ENCODE data around the gene S100A12. TPM values are rescaled to one million over a fixed set of nuclear protein-coding genes. Genes with fewer than 3 reads are reported as not detected.

S100A12 gene
- polyA plus RNA-seq, 1 of the 3 experiments (the other 2 are of a cell fraction), result not detected

DNA sequence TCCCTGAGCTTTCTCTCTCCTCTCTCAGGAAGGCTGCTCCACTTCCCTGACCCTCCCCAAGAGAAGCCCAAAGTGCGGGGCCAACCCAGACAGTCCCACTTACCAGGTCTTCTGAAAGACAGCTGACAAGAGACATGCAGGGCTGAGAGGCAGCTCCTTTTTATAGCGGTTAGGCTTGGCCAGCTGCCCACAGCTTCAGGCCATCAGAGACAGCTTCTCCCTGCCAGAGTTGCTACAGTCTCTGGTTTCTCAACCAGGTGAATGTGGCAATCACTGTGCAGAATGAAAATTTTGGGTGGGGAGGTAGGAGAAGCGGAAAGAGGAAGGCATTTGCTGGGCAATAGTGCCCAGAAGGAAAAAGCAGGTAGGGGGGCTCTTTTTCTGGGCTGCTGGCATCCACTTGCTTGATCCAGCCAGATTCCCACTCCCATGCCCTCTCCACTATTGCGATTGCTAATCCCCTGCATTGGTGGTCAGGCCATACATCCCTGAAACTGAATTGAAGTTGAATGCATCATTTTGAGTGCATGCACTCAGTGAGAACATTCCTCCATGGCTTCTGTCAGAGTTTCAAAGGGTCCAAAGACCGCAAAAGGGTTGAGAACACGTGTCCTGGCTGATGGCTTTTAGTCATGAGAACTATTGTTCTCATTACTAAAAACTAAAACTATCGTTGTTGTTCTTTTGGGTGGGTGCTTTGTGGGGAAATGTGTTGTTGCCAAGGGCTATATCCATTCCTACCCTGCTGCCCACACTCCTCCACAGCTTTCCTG is 15.7 kb upstream of the S100A12 start, which contains the start of gene S100A8:
S100A8 (minus strand) TSS at position 136 of the 773 bp plus-strand sequence. CDS start 538 bp downstream, outside the sequence.
- Histone ChIP-seq H3K27ac (ENCODE audit: low read depth in 2 of 2, low read length in 1 of 2) (no peak within 1 kb of the TSS), H3K79me2 (ENCODE audit: insufficient read depth) (no peaks in the 10 kb centered on the region), H3K9ac (no peak within 1 kb of the TSS), H2AFZ (ENCODE audit: low read depth) (no peak within 1 kb of the TSS), H3F3A (replicated peaks; ENCODE audit: insufficient read depth) (no peaks in the 10 kb centered on the region), H4K20me1 (ENCODE audit: insufficient read depth) (no peaks in the 10 kb centered on the region), H3K4me2 (no peak within 1 kb of the TSS), H3K4me3 (ENCODE audit: low read depth in 2 of 2, low read length in 1 of 2) (no peak within 1 kb of the TSS), H3K27me3 (ENCODE audit: insufficient read depth) (peaks cover 32% of the 10 kb centered on the region), H3K4me1 (ENCODE audit: control insufficient read depth in 1 of 2, insufficient read depth in 2 of 2, low read depth in 1 of 2, low read length in 1 of 2) (no peaks in the 10 kb centered on the region), H3K9me3 (no peaks in the 10 kb centered on the region), H3K36me3 (replicated peaks in 1 of 2; ENCODE audit: control insufficient read depth in 1 of 2, insufficient read depth in 2 of 2, low read length in 1 of 2) (no peaks in the 10 kb centered on the region), H3K9me2 (no peaks in the 10 kb centered on the region)
- TF ChIP-seq, protein P1, sequence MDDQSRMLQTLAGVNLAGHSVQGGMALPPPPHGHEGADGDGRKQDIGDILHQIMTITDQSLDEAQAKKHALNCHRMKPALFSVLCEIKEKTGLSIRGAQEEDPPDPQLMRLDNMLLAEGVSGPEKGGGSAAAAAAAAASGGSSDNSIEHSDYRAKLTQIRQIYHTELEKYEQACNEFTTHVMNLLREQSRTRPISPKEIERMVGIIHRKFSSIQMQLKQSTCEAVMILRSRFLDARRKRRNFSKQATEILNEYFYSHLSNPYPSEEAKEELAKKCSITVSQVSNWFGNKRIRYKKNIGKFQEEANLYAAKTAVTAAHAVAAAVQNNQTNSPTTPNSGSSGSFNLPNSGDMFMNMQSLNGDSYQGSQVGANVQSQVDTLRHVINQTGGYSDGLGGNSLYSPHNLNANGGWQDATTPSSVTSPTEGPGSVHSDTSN (IDR thresholded peaks at IDR 0.05), result no peak
- TF ChIP-seq NRF1 (IDR thresholded peaks at IDR 0.05; ENCODE audit: low read depth, low read length) (no peak), GABPA (IDR thresholded peaks at IDR 0.05; ENCODE audit: low read depth) (no peak), RCOR1 (IDR thresholded peaks at IDR 0.05; ENCODE audit: low read length) (no peak), SIN3A (IDR thresholded peaks at IDR 0.05; ENCODE audit: borderline replicate concordance, low read depth, low read length) (no peak), ELF1 (IDR thresholded peaks at IDR 0.05) (no peak), CHD2 (IDR thresholded peaks at IDR 0.05; ENCODE audit: low read length, partially characterized antibody) (no peak), YY1 (IDR thresholded peaks at IDR 0.05; ENCODE audit: low read depth) (no peak), TCF12 (IDR thresholded peaks at IDR 0.05) (no peak), RFX5 (IDR thresholded peaks at IDR 0.05; ENCODE audit: low read length) (no peak), JUND (IDR thresholded peaks at IDR 0.05) (no peak), POLR2AphosphoS5 (IDR thresholded peaks at IDR 0.05; ENCODE audit: low read depth, low read length) (no peak), EZH2phosphoT487 (IDR thresholded peaks at IDR 0.05; ENCODE audit: borderline replicate concordance, low read depth) (no peak), TAF1 (IDR thresholded peaks at IDR 0.05; ENCODE audit: borderline replicate concordance, low read depth, low read length) (no peak), TEAD4 (IDR thresholded peaks at IDR 0.05; ENCODE audit: borderline replicate concordance, insufficient read depth) (no peak)
- TF ChIP-seq, protein P2, sequence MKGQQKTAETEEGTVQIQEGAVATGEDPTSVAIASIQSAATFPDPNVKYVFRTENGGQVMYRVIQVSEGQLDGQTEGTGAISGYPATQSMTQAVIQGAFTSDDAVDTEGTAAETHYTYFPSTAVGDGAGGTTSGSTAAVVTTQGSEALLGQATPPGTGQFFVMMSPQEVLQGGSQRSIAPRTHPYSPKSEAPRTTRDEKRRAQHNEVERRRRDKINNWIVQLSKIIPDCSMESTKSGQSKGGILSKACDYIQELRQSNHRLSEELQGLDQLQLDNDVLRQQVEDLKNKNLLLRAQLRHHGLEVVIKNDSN (IDR thresholded peaks at IDR 0.05; ENCODE audit: borderline replicate concordance, low read depth), result no peak
- TF ChIP-seq, protein P3, sequence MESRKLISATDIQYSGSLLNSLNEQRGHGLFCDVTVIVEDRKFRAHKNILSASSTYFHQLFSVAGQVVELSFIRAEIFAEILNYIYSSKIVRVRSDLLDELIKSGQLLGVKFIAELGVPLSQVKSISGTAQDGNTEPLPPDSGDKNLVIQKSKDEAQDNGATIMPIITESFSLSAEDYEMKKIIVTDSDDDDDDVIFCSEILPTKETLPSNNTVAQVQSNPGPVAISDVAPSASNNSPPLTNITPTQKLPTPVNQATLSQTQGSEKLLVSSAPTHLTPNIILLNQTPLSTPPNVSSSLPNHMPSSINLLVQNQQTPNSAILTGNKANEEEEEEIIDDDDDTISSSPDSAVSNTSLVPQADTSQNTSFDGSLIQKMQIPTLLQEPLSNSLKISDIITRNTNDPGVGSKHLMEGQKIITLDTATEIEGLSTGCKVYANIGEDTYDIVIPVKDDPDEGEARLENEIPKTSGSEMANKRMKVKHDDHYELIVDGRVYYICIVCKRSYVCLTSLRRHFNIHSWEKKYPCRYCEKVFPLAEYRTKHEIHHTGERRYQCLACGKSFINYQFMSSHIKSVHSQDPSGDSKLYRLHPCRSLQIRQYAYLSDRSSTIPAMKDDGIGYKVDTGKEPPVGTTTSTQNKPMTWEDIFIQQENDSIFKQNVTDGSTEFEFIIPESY (IDR thresholded peaks at IDR 0.05; ENCODE audit: borderline replicate concordance, low read depth), result no peak
- TF ChIP-seq, protein P4, sequence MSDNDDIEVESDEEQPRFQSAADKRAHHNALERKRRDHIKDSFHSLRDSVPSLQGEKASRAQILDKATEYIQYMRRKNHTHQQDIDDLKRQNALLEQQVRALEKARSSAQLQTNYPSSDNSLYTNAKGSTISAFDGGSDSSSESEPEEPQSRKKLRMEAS (IDR thresholded peaks at IDR 0.05; ENCODE audit: low read depth), result no peak
- POLR2A ChIA-PET, result no interaction called here
- CTCF ChIA-PET, result interaction anchor here (1.8 kb wide), 1 partner anchor 104 kb away, joined by 6 read pairs; no protein-coding TSS in a partner anchor
- WGBS (ENCODE audit: low lambda C conversion rate), result 1% methylated on average over 7 of the region's 7 CpGs
- no peak for DNase-seq

Measured in SK-N-SH (cell line).